Progenitor cell of endocrine pancreas (in vitro differentiated cells): ENCODE measurements around the gene AKAIN1. TPM values are rescaled to one million over a fixed set of nuclear protein-coding genes. Genes with fewer than 3 reads are reported as not detected.

Source experiments
- DNase-seq: peaks from one replicate; pipeline ENCODE4 v3.0.0; 2021; ENCODE audit warnings: low spot score; ENCODE audit not compliant: unreplicated experiment
- H3K27ac Mint-ChIP-seq: 2 replicates; pipeline ENCODE4 v1.8.0; 2021; ENCODE audit warnings: mild to moderate bottlenecking, moderate library complexity, mixed read lengths
- H3K27me3 Mint-ChIP-seq: 2 replicates; pipeline ENCODE4 v1.8.0; 2021; ENCODE audit warnings: mixed read lengths
- H3K36me3 Mint-ChIP-seq: 2 replicates; pipeline ENCODE4 v1.8.0; 2022; ENCODE audit warnings: mixed read lengths; ENCODE audit not compliant: insufficient read depth
- H3K4me1 Mint-ChIP-seq: 2 replicates; pipeline ENCODE4 v1.8.0; 2021; ENCODE audit warnings: low read depth, mixed read lengths
- H3K4me3 Mint-ChIP-seq: 2 replicates; pipeline ENCODE4 v1.8.0; 2021; ENCODE audit warnings: low read depth, mild to moderate bottlenecking, moderate library complexity, mixed read lengths
- H3K9me3 Mint-ChIP-seq: 2 replicates; pipeline ENCODE4 v1.8.0; 2021; ENCODE audit warnings: low read depth, mixed read lengths
- total RNA-seq: library from RNA; stranded (reverse); gene quantifications from 2 replicates; pipeline ENCODE4 v1.2.1, GENCODE V29; 2021
- TF ChIP-seq, protein P1 (sequence below): fragments of 200-600 bp; sonication (generic); IDR thresholded peaks from one replicate; pipeline ENCODE4 v1.5.0; 2021; ENCODE audit warnings: antibody characterized with exemption, mild to moderate bottlenecking; ENCODE audit not compliant: unreplicated experiment

The AKAIN1 gene
- total RNA-seq, 1 donor from 2014 or later = not detected

DNA sequence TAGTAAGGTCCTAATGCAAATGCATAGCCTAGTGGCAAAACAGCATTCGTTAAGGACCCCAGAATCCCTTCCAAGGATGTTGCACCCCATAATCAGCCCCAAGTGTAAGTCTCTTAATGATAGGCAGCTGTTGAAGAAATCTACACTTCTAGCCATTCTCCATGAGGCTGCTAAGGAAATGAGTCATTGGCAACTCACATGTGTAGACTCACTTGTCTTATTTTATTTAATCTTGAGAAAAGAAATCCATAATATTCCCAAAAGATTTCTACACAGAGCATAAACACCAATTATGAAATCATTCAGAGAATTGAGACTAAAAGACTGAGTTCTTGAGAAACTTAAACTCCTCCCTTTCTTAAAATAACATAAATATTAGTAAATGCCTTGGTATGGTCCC is 52.4 kb downstream of the AKAIN1 start:
- H3K27ac Mint-ChIP-seq = no peak overlapping the region
- H3K4me1 Mint-ChIP-seq = no peaks in the 10 kb centered on the region
- H3K36me3 Mint-ChIP-seq = no peaks in the 10 kb centered on the region
- TF ChIP-seq, protein P1, sequence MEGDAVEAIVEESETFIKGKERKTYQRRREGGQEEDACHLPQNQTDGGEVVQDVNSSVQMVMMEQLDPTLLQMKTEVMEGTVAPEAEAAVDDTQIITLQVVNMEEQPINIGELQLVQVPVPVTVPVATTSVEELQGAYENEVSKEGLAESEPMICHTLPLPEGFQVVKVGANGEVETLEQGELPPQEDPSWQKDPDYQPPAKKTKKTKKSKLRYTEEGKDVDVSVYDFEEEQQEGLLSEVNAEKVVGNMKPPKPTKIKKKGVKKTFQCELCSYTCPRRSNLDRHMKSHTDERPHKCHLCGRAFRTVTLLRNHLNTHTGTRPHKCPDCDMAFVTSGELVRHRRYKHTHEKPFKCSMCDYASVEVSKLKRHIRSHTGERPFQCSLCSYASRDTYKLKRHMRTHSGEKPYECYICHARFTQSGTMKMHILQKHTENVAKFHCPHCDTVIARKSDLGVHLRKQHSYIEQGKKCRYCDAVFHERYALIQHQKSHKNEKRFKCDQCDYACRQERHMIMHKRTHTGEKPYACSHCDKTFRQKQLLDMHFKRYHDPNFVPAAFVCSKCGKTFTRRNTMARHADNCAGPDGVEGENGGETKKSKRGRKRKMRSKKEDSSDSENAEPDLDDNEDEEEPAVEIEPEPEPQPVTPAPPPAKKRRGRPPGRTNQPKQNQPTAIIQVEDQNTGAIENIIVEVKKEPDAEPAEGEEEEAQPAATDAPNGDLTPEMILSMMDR = no peak
- H3K4me3 Mint-ChIP-seq = no peak overlapping the region
- no peaks in the 10 kb centered on the region for H3K27me3 Mint-ChIP-seq
- no peak for DNase-seq
- no peaks in the 10 kb centered on the region for H3K9me3 Mint-ChIP-seq

DNA sequence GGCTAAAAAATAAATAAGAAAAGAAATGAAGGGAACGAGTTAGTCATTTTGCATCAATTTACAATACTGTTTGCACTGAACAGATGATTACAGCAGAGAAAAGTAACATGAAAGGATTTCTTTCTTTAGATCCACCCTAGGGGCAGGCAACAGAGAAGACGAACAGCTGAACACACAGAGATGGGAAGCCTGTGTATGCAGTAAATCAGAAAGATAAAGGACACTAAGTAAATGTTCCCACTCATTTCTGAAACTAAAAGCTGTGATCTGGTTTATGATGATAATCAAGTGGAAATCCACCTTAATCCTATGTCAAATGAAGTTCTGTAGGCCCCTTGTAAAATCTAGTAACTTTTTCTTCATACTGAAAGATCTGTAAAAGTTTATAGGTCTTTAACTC is 54.2 kb downstream of the AKAIN1 start:
- Mint-ChIP-seq H3K4me1 (no peaks in the 10 kb centered on the region), H3K27ac (no peak overlapping the region), H3K9me3 (no peaks in the 10 kb centered on the region), H3K4me3 (no peak overlapping the region), H3K27me3 (no peaks in the 10 kb centered on the region), H3K36me3 (no peaks in the 10 kb centered on the region)
- TF ChIP-seq, protein P1 = no peak
- DNase-seq = no peak

DNA sequence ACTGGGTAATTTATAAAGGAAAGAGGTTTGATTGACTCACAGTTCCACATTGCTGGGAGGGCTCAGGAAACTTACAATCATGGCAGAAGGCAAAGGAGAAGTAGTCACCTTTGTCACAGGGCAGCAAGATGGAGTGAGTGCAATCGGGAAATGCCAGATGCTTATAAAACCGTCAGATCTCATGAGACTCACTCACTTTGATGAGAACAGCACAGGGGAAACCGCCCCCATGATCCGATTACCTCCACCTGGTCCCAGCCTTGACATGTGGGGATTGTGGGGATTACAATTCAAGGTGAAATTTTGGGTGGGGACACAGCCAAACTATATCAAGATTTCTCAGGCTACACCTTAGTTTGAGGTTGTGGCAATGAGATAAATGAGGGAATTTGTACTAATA is 54.9 kb downstream of the AKAIN1 start:
- no peak overlapping the region for H3K27ac Mint-ChIP-seq
- no peak for DNase-seq
- H3K9me3 Mint-ChIP-seq = no peaks in the 10 kb centered on the region
- no peaks in the 10 kb centered on the region for H3K36me3 Mint-ChIP-seq
- H3K4me1 Mint-ChIP-seq = no peaks in the 10 kb centered on the region
- H3K27me3 Mint-ChIP-seq = no peaks in the 10 kb centered on the region
- TF ChIP-seq, protein P1 = no peak
- H3K4me3 Mint-ChIP-seq = no peak overlapping the region

DNA sequence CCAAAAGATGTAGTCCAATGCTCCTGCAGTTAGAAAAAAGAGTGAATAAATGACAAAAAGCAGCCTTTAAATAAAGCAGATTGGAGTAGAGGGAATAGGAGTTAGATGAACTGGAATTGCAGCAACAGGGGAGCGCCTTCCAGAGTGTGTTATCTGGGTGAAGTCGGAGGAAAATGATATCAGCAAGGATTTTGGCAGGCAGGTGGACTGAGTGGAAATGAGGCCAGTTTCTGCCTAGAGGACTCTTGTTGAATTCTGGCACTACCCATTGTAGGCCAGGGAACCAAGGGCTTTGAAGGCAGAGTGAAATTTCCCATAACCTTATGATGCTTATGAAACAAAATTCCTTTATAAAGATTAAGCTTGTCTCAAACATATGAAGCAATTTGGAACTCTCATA is 59.8 kb downstream of the AKAIN1 start:
- TF ChIP-seq, protein P1 = no peak
- H3K4me1 Mint-ChIP-seq = no peaks in the 10 kb centered on the region
- no peaks in the 10 kb centered on the region for H3K9me3 Mint-ChIP-seq
- H3K27me3 Mint-ChIP-seq = no peaks in the 10 kb centered on the region
- no peak for DNase-seq
- H3K4me3 Mint-ChIP-seq = no peak overlapping the region
- H3K27ac Mint-ChIP-seq = no peak overlapping the region
- H3K36me3 Mint-ChIP-seq = no peaks in the 10 kb centered on the region

DNA sequence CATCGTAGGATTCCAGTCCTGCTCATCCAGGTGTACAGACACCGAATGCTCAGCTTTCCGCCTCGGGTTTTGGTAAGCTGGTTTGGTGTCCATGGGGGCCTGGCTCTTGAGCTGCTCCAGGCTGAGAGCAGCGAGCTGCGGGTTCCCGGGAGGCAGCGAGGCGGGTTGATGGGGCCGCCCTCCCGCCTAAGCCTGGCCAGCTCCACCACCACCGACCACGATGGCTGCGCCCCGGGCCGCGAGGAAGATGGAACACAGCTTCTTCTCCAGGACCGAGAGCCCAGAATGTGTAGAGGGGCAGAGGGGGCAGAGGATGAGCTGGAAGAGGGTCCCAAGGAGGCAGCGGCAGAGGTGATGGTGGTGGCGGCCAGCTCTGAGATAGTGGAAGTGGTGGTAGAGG is 64.1 kb downstream of the AKAIN1 start:
- Mint-ChIP-seq H3K27me3 (peaks cover 9% of the 10 kb centered on the region), H3K9me3 (no peaks in the 10 kb centered on the region), H3K36me3 (no peaks in the 10 kb centered on the region), H3K27ac (no peak overlapping the region), H3K4me1 (no peaks in the 10 kb centered on the region), H3K4me3 (no peak overlapping the region)
- no peak for DNase-seq
- TF ChIP-seq, protein P1 = no peak
